Measurements from ENCODE around the gene PCDHB11.
"Not testable (repeated sequence)": the region's sequence is repeated elsewhere in the genome, so short reads cannot be mapped to it uniquely, and the experiment has no call there.

DNA sequence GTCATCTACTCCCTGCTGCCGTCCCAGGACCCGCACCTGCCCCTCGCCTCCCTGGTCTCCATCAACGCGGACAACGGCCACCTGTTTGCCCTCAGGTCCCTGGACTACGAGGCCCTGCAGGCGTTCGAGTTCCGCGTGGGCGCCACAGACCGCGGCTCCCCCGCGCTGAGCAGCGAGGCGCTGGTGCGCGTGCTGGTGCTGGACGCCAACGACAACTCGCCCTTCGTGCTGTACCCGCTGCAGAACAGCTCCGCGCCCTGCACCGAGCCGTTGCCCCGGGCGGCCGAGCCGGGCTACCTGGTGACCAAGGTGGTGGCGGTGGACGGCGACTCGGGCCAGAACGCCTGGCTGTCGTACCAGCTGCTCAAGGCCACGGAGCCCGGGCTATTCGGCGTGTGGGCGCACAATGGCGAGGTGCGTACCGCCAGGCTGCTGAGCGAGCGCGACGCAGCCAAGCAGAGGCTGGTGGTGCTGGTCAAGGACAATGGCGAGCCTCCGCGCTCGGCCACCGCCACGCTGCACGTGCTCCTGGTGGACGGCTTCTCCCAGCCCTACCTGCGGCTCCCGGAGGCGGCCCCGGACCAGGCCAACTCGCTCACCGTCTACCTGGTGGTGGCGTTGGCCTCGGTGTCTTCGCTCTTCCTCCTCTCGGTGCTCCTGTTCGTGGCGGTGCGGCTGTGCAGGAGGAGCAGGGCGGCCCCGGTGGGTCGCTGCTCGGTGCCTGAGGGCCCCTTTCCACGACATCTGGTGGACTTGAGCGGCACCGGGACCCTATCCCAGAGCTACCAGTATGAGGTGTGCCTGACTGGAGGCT, 24.9 kb upstream of the PCDHB11 start:
- not testable (repeated sequence) for TF ChIP-seq EP300, POLR2A (IDR thresholded peaks at IDR 0.05)
- TF ChIP-seq, protein P1, sequence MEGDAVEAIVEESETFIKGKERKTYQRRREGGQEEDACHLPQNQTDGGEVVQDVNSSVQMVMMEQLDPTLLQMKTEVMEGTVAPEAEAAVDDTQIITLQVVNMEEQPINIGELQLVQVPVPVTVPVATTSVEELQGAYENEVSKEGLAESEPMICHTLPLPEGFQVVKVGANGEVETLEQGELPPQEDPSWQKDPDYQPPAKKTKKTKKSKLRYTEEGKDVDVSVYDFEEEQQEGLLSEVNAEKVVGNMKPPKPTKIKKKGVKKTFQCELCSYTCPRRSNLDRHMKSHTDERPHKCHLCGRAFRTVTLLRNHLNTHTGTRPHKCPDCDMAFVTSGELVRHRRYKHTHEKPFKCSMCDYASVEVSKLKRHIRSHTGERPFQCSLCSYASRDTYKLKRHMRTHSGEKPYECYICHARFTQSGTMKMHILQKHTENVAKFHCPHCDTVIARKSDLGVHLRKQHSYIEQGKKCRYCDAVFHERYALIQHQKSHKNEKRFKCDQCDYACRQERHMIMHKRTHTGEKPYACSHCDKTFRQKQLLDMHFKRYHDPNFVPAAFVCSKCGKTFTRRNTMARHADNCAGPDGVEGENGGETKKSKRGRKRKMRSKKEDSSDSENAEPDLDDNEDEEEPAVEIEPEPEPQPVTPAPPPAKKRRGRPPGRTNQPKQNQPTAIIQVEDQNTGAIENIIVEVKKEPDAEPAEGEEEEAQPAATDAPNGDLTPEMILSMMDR (IDR thresholded peaks at IDR 0.05), result not testable (repeated sequence)
